PC-3 (cell line): ENCODE data around the gene RTN4RL1. TPM values are rescaled to one million over a fixed set of nuclear protein-coding genes. Genes with fewer than 3 reads are reported as not detected.

Experiments
- ATAC-seq: fragments of 200-7000 bp; cut with Tn5 transposase; 2 replicates; pipeline ENCODE4 v1.9.1; 2020; ENCODE audit warnings: mild to moderate bottlenecking, moderate library complexity
- BruUV-seq: library from RNA; stranded (reverse); fragments of 400-500 nt; replicated peaks from 2 replicates; lab custom pipeline; 2021; lab: Mats Ljungman, UMichigan
- CTCF ChIA-PET: fragments of 300-600 bp; sonication (Branson Sonifier 250); formaldehyde crosslinking; loops from one replicate; lab custom pipeline; 2022; ENCODE audit warnings: antibody characterized with exemption; lab: Charles Lee
- POLR2A ChIA-PET: fragments of 300-600 bp; sonication (Branson Sonifier 250); formaldehyde crosslinking; loops from one replicate; lab custom pipeline; 2022; ENCODE audit warnings: antibody characterized with exemption; ENCODE audit not compliant: unreplicated experiment; lab: Charles Lee
- DNase-seq: peaks from one replicate; pipeline ENCODE4 v3.0.0-alpha.2; 2015
- H2AFZ ChIP-seq: fragments of 300-600 bp; sonication (generic); 2 replicates; pipeline ENCODE4 v1.6.0; 2016; ENCODE audit warnings: antibody characterized with exemption, low read length
- H3F3A ChIP-seq: fragments of 300-600 bp; sonication (generic); one replicate; pipeline ENCODE4 v1.6.0; 2017; ENCODE audit warnings: antibody characterized with exemption, low read length, control low read depth, mild to moderate bottlenecking; ENCODE audit not compliant: unreplicated experiment
- H3K27ac ChIP-seq: fragments of 300-600 bp; sonication (generic); 2 replicates; pipeline ENCODE4 v1.5.1; 2016; ENCODE audit warnings: mild to moderate bottlenecking, low read length
- H3K27me3 ChIP-seq: fragments of 300-600 bp; sonication (generic); 2 replicates; pipeline ENCODE4 v1.6.1; 2016; ENCODE audit warnings: low read length, mixed read lengths
- H3K36me3 ChIP-seq: fragments of 300-600 bp; sonication (generic); 2 replicates; pipeline ENCODE4 v1.6.1; 2016; ENCODE audit warnings: low read depth, mixed run types, low read length, mixed read lengths
- H3K4me1 ChIP-seq: fragments of 300-600 bp; sonication (generic); 2 replicates; pipeline ENCODE4 v1.5.1; 2016; ENCODE audit warnings: low read length; ENCODE audit not compliant: insufficient read depth
- H3K4me2 ChIP-seq: fragments of 300-600 bp; sonication (generic); 2 replicates; pipeline ENCODE4 v1.6.0; 2016; ENCODE audit warnings: low read length
- H3K4me3 ChIP-seq: fragments of 300-600 bp; sonication (generic); 2 replicates; pipeline ENCODE4 v1.5.1; 2016; ENCODE audit warnings: mild to moderate bottlenecking, low read length, mixed read lengths
- H3K79me2 ChIP-seq: fragments of 300-600 bp; sonication (generic); 2 replicates; pipeline ENCODE4 v1.6.1; 2017; ENCODE audit warnings: low read length, mixed read lengths
- H3K9ac ChIP-seq: fragments of 300-600 bp; sonication (generic); 2 replicates; pipeline ENCODE4 v1.6.0; 2016; ENCODE audit warnings: mild to moderate bottlenecking, low read length
- H3K9me2 ChIP-seq: fragments of 300-600 bp; sonication (generic); replicated peaks from 2 replicates; pipeline ENCODE4 v1.6.1; 2016; ENCODE audit warnings: mixed run types, low read length, mixed read lengths
- H3K9me3 ChIP-seq: fragments of 300-600 bp; sonication (generic); 2 replicates; pipeline ENCODE4 v1.6.1; 2016; ENCODE audit warnings: low read length, mixed read lengths
- H4K20me1 ChIP-seq: fragments of 300-600 bp; sonication (generic); 2 replicates; pipeline ENCODE4 v1.6.1; 2016; ENCODE audit warnings: low read length, mixed read lengths
- EZH2 ChIP-seq: fragments of 300-600 bp; sonication (generic); IDR thresholded peaks from one replicate; pipeline ENCODE4 v1.6.1; 2017; ENCODE audit warnings: antibody characterized with exemption, mild to moderate bottlenecking, low read length; ENCODE audit not compliant: unreplicated experiment
- EZH2phosphoT487 ChIP-seq: fragments of 300-600 bp; sonication (generic); IDR thresholded peaks from 2 replicates; pipeline ENCODE4 v1.6.1; 2018; ENCODE audit warnings: mild to moderate bottlenecking, antibody characterized with exemption, low read length, borderline replicate concordance
- intact Hi-C: fragments of 100-400 bp; cut with micrococcal nuclease; formaldehyde crosslinking; loops from 2 replicates; pipeline ENCODE4 v1.9.0; 2023
- total RNA-seq: library from RNA; depleted of rRNA; stranded (reverse); fragments of >200 nt; gene quantifications from 2 replicates; pipeline ENCODE4 v1.2.3, GENCODE V29; 2014
- TF ChIP-seq, protein P1 (sequence below): fragments of 300-600 bp; sonication (generic); conservative IDR thresholded peaks from 2 replicates; pipeline ENCODE4 v1.5.1; 2017; ENCODE audit warnings: antibody characterized with exemption, low read depth, mild to moderate bottlenecking, low read length

The RTN4RL1 gene
- total RNA-seq, 1 experiment from 2014 or later, result 6.9 TPM

DNA sequence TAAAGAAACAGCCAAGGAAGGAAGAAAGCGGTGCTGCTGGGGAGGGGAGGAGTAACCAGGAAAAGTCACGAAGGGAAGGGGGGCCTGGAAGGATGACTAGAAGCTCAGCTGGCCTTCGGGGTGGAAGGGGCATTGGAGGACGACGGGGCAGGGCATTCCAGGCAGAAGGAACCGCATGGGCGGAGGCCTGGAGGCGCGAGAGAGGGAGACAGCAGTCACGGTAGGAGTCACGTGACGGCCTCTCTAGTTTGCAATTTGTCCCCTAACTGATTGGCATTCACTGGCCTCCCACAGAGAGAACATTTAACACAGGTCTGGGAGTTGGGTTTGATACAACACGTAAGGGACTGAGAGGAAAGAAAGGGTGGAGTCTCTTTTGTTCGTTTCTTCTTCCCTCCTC lies 63.9 kb downstream of the RTN4RL1 start:
- ChIA-PET POLR2A (no interaction called here), CTCF (no interaction called here)
- H2AFZ ChIP-seq, result no peak overlapping the region
- no peaks in the 10 kb centered on the region for H3K36me3 ChIP-seq
- no peaks in the 10 kb centered on the region for H3K9me3 ChIP-seq
- no peaks in the 10 kb centered on the region for H3K27me3 ChIP-seq
- no peak for DNase-seq
- H3K27ac ChIP-seq, result no peak overlapping the region
- no peak overlapping the region for H3K4me3 ChIP-seq
- no peaks in the 10 kb centered on the region for H3F3A ChIP-seq
- H3K9me2 ChIP-seq, result no peaks in the 10 kb centered on the region
- BruUV-seq, result no TSS peak
- H3K4me1 ChIP-seq, result no peaks in the 10 kb centered on the region
- H3K4me2 ChIP-seq, result no peak overlapping the region
- no peak for TF ChIP-seq EZH2
- intact Hi-C loops, result no loop called here
- no peaks in the 10 kb centered on the region for H4K20me1 ChIP-seq
- no peaks in the 10 kb centered on the region for H3K79me2 ChIP-seq
- ATAC-seq, result no peak
- no peak overlapping the region for H3K9ac ChIP-seq

- intact Hi-C loops, result no loop called here
- ChIA-PET CTCF (no interaction called here), POLR2A (no interaction called here)
- no peaks in the 10 kb centered on the region for H3K27me3 ChIP-seq
- H3K79me2 ChIP-seq, result no peaks in the 10 kb centered on the region
- no peak overlapping the region for H3K4me3 ChIP-seq
- H3K36me3 ChIP-seq, result no peaks in the 10 kb centered on the region
- H3K4me1 ChIP-seq, result no peaks in the 10 kb centered on the region
- no peaks in the 10 kb centered on the region for H3F3A ChIP-seq
- no peak for ATAC-seq
- no peak overlapping the region for H3K27ac ChIP-seq
- H3K9ac ChIP-seq, result no peak overlapping the region
- no peak overlapping the region for H3K4me2 ChIP-seq
- BruUV-seq, result no TSS peak
- no peak overlapping the region for H2AFZ ChIP-seq
- TF ChIP-seq, protein P1, sequence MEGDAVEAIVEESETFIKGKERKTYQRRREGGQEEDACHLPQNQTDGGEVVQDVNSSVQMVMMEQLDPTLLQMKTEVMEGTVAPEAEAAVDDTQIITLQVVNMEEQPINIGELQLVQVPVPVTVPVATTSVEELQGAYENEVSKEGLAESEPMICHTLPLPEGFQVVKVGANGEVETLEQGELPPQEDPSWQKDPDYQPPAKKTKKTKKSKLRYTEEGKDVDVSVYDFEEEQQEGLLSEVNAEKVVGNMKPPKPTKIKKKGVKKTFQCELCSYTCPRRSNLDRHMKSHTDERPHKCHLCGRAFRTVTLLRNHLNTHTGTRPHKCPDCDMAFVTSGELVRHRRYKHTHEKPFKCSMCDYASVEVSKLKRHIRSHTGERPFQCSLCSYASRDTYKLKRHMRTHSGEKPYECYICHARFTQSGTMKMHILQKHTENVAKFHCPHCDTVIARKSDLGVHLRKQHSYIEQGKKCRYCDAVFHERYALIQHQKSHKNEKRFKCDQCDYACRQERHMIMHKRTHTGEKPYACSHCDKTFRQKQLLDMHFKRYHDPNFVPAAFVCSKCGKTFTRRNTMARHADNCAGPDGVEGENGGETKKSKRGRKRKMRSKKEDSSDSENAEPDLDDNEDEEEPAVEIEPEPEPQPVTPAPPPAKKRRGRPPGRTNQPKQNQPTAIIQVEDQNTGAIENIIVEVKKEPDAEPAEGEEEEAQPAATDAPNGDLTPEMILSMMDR, result no peak
- TF ChIP-seq EZH2phosphoT487 (no peak), EZH2 (no peak)
- H3K9me2 ChIP-seq, result no peaks in the 10 kb centered on the region
- no peaks in the 10 kb centered on the region for H4K20me1 ChIP-seq
- H3K9me3 ChIP-seq, result no peaks in the 10 kb centered on the region
- DNase-seq, result no peak
These were observed 64.6 kb downstream of the RTN4RL1 start for GRCh38 chr17:1960545-1960912.

GRCh38 chr17:1959871-1960544 lies 65.1 kb downstream of the RTN4RL1 start:
- Histone ChIP-seq H3K79me2 (no peaks in the 10 kb centered on the region), H3K9me2 (no peaks in the 10 kb centered on the region), H3K36me3 (no peaks in the 10 kb centered on the region), H3K4me1 (no peaks in the 10 kb centered on the region), H2AFZ (no peak overlapping the region), H3K4me2 (no peak overlapping the region), H3K27ac (no peak overlapping the region), H3K9ac (no peak overlapping the region), H3K4me3 (no peak overlapping the region), H3F3A (no peaks in the 10 kb centered on the region), H3K9me3 (no peaks in the 10 kb centered on the region), H3K27me3 (no peaks in the 10 kb centered on the region), H4K20me1 (no peaks in the 10 kb centered on the region)
- no peak for ATAC-seq
- no TSS peak for BruUV-seq
- TF ChIP-seq, protein P1, result no peak
- TF ChIP-seq EZH2 (no peak), EZH2phosphoT487 (no peak)
- CTCF ChIA-PET, result no interaction called here
- intact Hi-C loops, result no loop called here
- POLR2A ChIA-PET, result no interaction called here
- no peak for DNase-seq
